ENCODE results near the gene ORM1.
"Not testable (repeated sequence)": the region's sequence is repeated elsewhere in the genome, so short reads cannot be mapped to it uniquely, and the experiment has no call there.

The ORM1 gene

GRCh38 chr9:114322831-114323531 lies at the start of gene ORM1:
TSS of gene ORM1 (plus strand) at chr9:114323098. CDS start at chr9:114323134, 36 bp downstream.
- H3K4me3 Mint-ChIP-seq, H3K36me3 Mint-ChIP-seq, H3K4me1 Mint-ChIP-seq, H3K9me3 Mint-ChIP-seq, CTCF ChIA-PET, DNase-seq, H3K27ac Mint-ChIP-seq: not testable (repeated sequence)
- H3K27me3 Mint-ChIP-seq, result peaks cover 12% of the 10 kb centered on the region

DNA sequence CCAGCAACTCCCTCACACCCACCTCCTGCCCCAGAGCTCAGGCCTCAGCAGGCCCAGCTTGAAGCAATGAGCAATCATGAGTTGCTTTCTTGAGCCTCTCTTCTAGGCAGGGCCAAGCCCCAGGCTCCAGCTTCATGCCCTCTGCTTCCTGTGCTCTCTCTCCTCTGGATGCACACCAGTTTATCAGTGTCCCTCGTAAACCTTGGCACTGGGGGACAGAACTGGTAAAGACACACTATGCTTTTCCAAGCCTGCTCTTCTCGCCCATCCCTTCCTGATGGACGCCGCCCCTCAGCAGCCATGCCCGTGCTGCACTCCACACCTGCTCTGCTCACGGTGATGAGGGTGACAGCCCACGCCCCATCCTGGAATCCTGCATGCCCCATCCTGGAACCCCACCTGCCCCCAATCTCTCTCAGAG lies 49.4 kb upstream of the ORM1 start:
- Mint-ChIP-seq H3K4me3 (no peak overlapping the region), H3K4me1 (no peaks in the 10 kb centered on the region), H3K9me3 (no peaks in the 10 kb centered on the region), H3K27ac (no peak overlapping the region), H3K27me3 (no peaks in the 10 kb centered on the region), H3K36me3 (no peaks in the 10 kb centered on the region)
- CTCF ChIA-PET, result interaction anchor here (0.9 to 1.3 kb wide), 3 partner anchors 18 to 191 kb away, joined by 3 to 6 read pairs (median 4); no protein-coding TSS in a partner anchor
- DNase-seq, result peak; percentile 15

- CTCF ChIA-PET, result interaction anchor here (1.0 to 1.3 kb wide), 2 partner anchors 166 to 191 kb away, joined by 3 to 6 read pairs; no protein-coding TSS in a partner anchor
- Mint-ChIP-seq H3K9me3 (no peaks in the 10 kb centered on the region), H3K36me3 (no peaks in the 10 kb centered on the region), H3K4me1 (no peaks in the 10 kb centered on the region), H3K27ac (no peak overlapping the region), H3K27me3 (no peaks in the 10 kb centered on the region), H3K4me3 (no peak overlapping the region)
- DNase-seq, result no peak
Measured at GRCh38 chr9:114274217-114274616, 48.7 kb upstream of the ORM1 start.

DNA sequence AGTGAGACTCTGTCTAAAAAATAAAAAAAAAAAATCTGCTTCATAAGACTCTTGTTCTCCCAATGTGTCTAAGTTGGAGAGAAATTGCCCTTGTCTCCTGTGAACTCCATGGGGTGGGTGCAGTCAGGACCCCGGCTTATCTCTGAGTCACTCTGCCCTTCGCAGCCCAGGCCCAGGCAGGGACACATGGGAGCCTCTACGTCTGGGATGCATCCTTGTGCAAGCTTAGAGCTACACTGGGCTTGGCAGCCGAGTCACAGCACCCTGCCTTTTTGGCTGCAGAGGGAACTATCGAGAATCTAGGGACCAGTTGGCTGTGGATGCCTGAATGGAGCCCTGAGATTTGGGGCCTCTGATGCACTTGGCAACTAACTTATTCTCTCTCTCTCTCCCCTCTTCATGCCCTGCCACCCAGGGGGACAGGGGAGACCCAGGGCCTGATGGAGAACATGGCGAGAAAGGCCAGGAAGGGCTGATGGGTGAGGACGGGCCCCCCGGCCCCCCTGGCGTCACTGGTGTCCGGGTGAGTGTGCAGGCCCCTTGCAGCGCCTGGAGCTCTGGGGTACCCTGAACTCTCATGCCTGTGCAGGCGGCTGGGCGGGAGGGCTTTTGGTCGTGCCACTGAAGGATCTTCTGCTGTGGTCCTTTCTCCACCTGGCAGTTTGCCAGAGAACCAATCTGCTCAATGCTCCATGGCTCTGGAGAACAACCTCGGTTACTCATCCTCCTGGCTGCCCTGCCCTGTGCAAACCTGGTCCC lies 47.5 kb upstream of the ORM1 start:
- H3K36me3 Mint-ChIP-seq, result no peaks in the 10 kb centered on the region
- peak; percentile 10 for DNase-seq
- H3K9me3 Mint-ChIP-seq, result no peaks in the 10 kb centered on the region
- H3K4me1 Mint-ChIP-seq, result no peaks in the 10 kb centered on the region
- no peaks in the 10 kb centered on the region for H3K27me3 Mint-ChIP-seq
- no peak overlapping the region for H3K27ac Mint-ChIP-seq
- H3K4me3 Mint-ChIP-seq, result no peak overlapping the region
- CTCF ChIA-PET, result interaction anchor here (0.8 kb wide), 1 partner anchor 120 kb away, joined by 3 read pairs; the partner anchor contains the start of gene COL27A1

DNA sequence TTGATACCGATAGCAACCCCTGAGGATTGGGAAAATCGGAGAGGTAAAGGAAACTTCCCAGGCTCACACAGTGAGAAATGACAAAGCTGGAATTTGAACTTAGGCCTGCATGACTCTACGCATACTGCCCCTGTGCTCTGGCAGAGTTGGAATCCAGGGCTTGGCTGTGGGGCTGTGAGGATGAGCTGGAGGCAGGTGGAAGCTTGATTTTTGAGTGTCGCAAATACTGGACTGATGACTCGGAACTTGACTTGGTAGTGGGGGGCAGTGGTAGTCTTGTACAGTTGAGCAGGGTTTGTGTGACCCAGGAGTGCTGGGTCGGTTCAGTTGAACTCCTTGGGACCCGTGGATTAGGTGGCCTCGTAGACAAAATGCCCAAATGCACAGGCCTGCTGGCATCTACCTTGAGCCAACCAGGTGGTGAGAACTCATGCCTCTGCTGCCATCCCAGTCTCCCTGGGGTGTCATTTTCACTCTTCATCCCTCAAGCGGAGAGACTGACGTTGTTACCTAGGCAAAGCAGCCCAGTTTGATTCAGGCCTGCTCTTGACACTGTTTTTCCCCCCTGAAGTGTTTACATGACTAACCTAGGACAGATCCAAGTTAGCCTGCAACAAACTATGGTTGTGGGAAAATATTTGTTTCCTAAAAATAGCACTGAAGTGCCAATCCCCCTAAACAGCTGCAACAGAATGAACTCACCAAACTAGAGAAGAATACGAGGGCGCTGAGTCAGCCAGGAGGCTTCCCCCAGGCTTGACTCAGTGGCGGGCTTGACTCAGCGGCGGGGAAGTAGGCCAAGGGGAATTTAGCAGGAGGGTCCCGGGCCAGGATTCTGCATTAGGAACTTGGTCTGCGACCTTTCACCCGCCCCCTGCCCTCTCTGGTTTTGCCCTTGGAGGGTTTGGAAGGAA lies 45.7 kb upstream of the ORM1 start:
- H3K9me3 Mint-ChIP-seq, result no peaks in the 10 kb centered on the region
- H3K27ac Mint-ChIP-seq, result no peak overlapping the region
- no peaks in the 10 kb centered on the region for H3K36me3 Mint-ChIP-seq
- no peaks in the 10 kb centered on the region for H3K4me1 Mint-ChIP-seq
- H3K27me3 Mint-ChIP-seq, result no peaks in the 10 kb centered on the region
- DNase-seq, result peak; percentile 5
- CTCF ChIA-PET, result no interaction called here
- H3K4me3 Mint-ChIP-seq, result no peak overlapping the region

- H3K9me3 Mint-ChIP-seq, result no peaks in the 10 kb centered on the region
- H3K36me3 Mint-ChIP-seq, result no peaks in the 10 kb centered on the region
- H3K4me1 Mint-ChIP-seq, result no peaks in the 10 kb centered on the region
- no peaks in the 10 kb centered on the region for H3K27me3 Mint-ChIP-seq
- H3K27ac Mint-ChIP-seq, result no peak overlapping the region
- no peak overlapping the region for H3K4me3 Mint-ChIP-seq
- DNase-seq, result no peak
- CTCF ChIA-PET, result no interaction called here
Measured at GRCh38 chr9:114278356-114278755, 44.5 kb upstream of the ORM1 start.

GRCh38 chr9:114278881-114279570 lies 43.9 kb upstream of the ORM1 start:
- CTCF ChIA-PET, result interaction anchor here (1.0 to 1.1 kb wide), 2 partner anchors 12 to 171 kb away, joined by 4 to 6 read pairs; no protein-coding TSS in a partner anchor

DNA sequence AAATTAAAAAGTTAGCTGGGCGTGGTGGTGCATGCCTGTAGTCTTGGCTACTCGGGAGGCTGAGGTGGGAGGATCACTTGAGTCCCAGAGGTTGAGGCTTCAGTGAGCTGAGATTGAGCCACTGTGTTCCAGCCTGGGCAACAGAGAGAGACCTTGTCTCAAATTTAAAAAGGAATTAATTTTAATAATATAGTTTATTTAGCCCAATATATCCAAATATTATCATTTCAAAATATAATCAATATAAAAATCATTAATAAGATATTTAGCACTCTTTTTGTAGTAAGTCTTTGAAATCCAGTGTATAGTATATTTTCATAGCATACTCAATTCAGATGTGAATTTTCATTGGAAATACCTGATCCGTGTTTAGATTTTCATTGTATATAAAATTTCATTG lies 43.2 kb upstream of the ORM1 start:
- DNase-seq, result no peak
- Mint-ChIP-seq H3K4me1 (no peaks in the 10 kb centered on the region), H3K4me3 (no peak overlapping the region), H3K27ac (no peak overlapping the region), H3K9me3 (no peaks in the 10 kb centered on the region), H3K36me3 (no peaks in the 10 kb centered on the region), H3K27me3 (no peaks in the 10 kb centered on the region)
- CTCF ChIA-PET, result interaction anchor here (1.0 to 1.1 kb wide), 2 partner anchors 11 to 172 kb away, joined by 4 to 6 read pairs; no protein-coding TSS in a partner anchor

More at GRCh38 chr9:114278881-114279570, 43.9 kb upstream of the ORM1 start:
- no peak overlapping the region for H3K4me3 Mint-ChIP-seq
- no peaks in the 10 kb centered on the region for H3K4me1 Mint-ChIP-seq
- no peaks in the 10 kb centered on the region for H3K36me3 Mint-ChIP-seq
- H3K27ac Mint-ChIP-seq, result no peak overlapping the region
- H3K27me3 Mint-ChIP-seq, result no peaks in the 10 kb centered on the region
- H3K9me3 Mint-ChIP-seq, result no peaks in the 10 kb centered on the region
- peak; percentile 2 for DNase-seq

DNA sequence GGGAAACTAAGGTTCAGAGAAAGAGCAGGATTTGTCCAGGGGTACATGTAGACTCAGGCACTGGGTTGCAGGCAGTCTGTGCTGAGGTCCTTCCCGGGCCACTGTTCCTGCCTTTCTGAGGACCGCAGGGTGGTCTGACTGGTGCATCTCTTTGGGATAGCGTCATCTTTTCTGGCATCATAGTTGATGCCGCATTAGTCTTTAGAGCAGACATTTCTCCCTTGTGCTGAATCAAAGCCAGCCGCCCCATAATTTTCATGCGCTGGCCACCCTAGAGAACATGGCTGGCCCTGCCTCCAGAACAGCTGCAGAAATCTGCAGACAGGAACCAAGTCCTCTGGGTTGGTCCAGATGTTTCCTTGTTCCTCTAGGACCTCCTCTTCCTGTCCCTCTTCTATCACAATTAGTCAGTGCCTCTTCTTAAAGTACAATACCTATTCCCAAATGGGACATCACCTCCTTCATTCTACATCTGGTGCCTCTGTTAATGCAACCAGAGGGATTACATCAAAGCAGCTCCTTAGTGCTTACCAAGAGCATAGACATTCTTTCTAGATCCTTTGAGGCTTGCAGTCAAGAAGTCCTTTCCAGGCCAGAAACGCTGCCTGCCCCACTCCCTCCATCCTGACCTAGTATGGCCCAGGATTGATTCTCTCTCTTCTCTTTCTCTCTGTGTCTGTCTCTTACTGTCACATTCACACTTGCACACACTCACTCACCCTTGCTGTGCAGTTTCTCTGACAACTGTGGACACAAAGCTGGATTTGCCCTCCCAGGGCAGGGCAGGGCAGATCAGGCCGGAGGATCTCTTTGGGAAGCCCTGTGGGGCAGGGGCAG lies 42.0 kb upstream of the ORM1 start:
- Mint-ChIP-seq H3K36me3 (no peaks in the 10 kb centered on the region), H3K27me3 (no peaks in the 10 kb centered on the region), H3K4me1 (no peaks in the 10 kb centered on the region), H3K9me3 (no peaks in the 10 kb centered on the region), H3K27ac (no peak overlapping the region), H3K4me3 (no peak overlapping the region)
- DNase-seq, result peak; percentile 2
- CTCF ChIA-PET, result interaction anchor here (1.4 kb wide), 1 partner anchor 173 kb away, joined by 5 read pairs; no protein-coding TSS in a partner anchor

GRCh38 chr9:114281473-114282103 lies 41.3 kb upstream of the ORM1 start:
- no peaks in the 10 kb centered on the region for H3K9me3 Mint-ChIP-seq
- H3K4me1 Mint-ChIP-seq, result no peaks in the 10 kb centered on the region
- no peak overlapping the region for H3K27ac Mint-ChIP-seq
- H3K27me3 Mint-ChIP-seq, result no peaks in the 10 kb centered on the region
- no peak for DNase-seq
- no peaks in the 10 kb centered on the region for H3K36me3 Mint-ChIP-seq
- CTCF ChIA-PET, result interaction anchor here (1.4 kb wide), 1 partner anchor 174 kb away, joined by 5 read pairs; no protein-coding TSS in a partner anchor
- H3K4me3 Mint-ChIP-seq, result no peak overlapping the region

DNA sequence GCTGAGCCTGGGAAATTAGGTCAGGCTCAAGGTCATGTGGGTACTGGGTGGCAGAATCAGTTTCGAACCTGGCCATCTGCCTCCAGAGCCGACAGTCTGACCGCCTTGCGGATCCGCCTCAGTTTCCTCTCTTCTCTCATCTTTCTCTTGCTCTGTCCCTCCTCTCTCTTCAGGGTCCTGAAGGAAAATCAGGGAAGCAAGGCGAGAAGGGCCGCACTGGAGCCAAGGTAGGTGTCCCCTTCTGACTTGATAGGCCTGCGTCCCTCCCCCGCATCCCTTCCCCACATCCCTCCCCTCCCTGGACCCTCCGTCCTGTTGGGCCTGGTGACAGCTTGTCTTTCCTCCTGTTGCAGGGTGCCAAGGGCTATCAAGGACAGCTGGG lies 40.8 kb upstream of the ORM1 start:
- Mint-ChIP-seq H3K36me3 (no peaks in the 10 kb centered on the region), H3K4me3 (no peak overlapping the region), H3K4me1 (no peaks in the 10 kb centered on the region), H3K27me3 (no peaks in the 10 kb centered on the region), H3K27ac (no peak overlapping the region), H3K9me3 (no peaks in the 10 kb centered on the region)
- CTCF ChIA-PET, result no interaction called here
- DNase-seq, result no peak

DNA sequence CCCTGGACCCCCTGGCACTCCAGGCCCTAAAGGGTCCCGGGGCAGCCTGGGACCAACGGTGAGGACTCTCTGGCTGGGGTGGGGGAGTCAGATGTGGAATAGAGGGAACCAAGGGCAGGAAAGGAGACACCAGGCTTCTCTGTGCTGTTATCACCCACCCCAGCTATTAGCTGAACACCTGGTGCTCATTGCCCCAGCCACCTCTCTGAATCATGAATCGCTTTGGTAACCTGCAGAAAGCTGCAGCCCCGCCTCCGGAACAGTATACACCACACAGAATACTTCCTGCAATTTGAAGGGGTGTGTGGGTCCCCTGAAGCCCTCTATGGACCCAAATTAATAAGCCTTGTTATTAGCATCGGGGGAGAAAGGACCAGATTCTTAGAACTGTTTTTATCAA lies 40.4 kb upstream of the ORM1 start:
- no peak overlapping the region for H3K4me3 Mint-ChIP-seq
- H3K36me3 Mint-ChIP-seq, result no peaks in the 10 kb centered on the region
- H3K27me3 Mint-ChIP-seq, result no peaks in the 10 kb centered on the region
- CTCF ChIA-PET, result no interaction called here
- H3K27ac Mint-ChIP-seq, result no peak overlapping the region
- H3K9me3 Mint-ChIP-seq, result no peaks in the 10 kb centered on the region
- no peaks in the 10 kb centered on the region for H3K4me1 Mint-ChIP-seq
- no peak for DNase-seq

Data from activated naive CD4-positive, alpha-beta T cell treated with anti-CD3 and anti-CD28 coated beads, Interleukin-2, amount 10 ng/mL, durations not matched to agents 7 days and 5 days (primary cell).